ENCODE data around the gene GTF2IRD1. TPM values are rescaled to one million over a fixed set of nuclear protein-coding genes. Genes with fewer than 3 reads are reported as not detected.

Gene GTF2IRD1
- total RNA-seq, 3 donors from 2014 or later: 1.6 to 2.6 (median 1.9) TPM

DNA sequence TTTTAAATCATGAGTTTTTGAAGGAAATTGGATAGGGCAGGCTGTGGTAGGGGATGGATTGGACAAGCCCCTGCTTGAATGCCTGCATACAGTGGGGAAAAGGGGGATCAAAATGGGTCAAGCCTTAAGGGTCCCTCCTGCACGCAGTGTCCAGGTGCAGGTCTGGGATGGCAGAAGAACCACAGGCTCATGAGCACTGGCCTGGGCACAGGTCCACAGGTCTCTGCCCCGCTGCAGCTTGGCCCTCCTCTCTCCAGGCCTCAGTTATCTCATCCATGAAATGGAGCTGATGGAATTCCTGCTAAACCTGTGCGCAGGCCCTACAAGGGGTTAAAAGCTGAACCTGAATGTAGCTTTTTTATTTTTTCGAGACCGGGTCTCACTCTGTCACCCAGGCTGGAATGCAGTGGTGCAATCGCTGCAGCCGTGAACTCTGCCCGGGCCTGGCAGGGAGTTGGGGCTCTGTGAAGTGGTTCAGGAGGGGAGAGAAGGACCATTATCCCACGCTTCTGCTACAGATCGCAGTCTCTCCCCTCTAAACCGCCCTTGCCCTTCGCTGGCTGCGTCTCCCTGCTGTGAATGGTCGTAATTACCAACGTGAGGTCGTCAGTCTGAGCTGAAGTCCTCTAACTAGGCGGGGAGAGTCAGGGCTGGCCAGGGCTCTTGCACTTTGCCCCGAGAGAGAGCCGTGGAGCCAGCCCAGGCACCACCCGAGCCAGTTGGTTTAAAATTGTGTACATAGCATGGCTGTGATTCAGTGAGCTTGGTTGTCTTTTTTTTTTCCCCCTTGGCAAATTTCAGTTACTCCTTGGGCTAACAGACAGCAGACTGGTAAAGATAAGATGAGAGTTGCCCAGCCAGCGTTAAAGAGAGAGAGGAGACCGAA is 126.3 kb downstream of the GTF2IRD1 start:
- H3K4me3 Mint-ChIP-seq: no peak overlapping the region
- no peaks in the 10 kb centered on the region for H3K4me1 Mint-ChIP-seq (ENCODE audit: low read depth)
- no peaks in the 10 kb centered on the region for H3K9me3 Mint-ChIP-seq
- ATAC-seq (no peak), DNase-seq (no peak)
- H3K27me3 Mint-ChIP-seq (ENCODE audit: low read depth): no peaks in the 10 kb centered on the region
- no peaks in the 10 kb centered on the region for H3K36me3 Mint-ChIP-seq (ENCODE audit: insufficient read depth)

DNA sequence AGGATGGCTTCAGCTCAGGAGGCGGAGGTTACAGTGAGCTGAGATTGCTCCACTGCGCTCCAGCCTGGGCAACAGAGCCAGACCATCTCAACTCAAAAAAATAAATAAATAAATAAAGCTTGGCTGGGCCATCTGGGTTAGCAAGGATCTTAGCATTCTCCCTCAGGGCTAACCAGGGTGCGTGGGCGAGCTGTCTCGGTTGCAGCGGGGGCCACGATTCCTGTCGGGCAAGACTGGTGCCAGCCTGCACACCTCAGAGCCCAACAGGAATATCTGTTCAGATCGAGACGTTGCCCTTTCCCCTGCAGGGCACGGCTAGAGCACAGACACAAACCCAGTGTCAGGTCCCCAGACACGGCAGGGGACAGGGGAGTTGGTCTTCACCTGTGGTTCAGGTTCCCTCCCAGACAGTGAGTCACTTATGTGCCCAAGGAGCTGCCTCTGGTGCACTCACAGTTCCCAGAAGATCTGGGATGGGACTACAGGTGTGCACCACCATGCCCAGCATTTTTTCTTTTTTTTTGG is 128.3 kb downstream of the GTF2IRD1 start:
- Mint-ChIP-seq H3K4me3 (no peak overlapping the region), H3K36me3 (ENCODE audit: insufficient read depth) (no peaks in the 10 kb centered on the region), H3K4me1 (ENCODE audit: low read depth) (no peaks in the 10 kb centered on the region), H3K27me3 (ENCODE audit: low read depth) (no peaks in the 10 kb centered on the region), H3K9me3 (no peaks in the 10 kb centered on the region)
- ATAC-seq (no peak), DNase-seq (no peak)

DNA sequence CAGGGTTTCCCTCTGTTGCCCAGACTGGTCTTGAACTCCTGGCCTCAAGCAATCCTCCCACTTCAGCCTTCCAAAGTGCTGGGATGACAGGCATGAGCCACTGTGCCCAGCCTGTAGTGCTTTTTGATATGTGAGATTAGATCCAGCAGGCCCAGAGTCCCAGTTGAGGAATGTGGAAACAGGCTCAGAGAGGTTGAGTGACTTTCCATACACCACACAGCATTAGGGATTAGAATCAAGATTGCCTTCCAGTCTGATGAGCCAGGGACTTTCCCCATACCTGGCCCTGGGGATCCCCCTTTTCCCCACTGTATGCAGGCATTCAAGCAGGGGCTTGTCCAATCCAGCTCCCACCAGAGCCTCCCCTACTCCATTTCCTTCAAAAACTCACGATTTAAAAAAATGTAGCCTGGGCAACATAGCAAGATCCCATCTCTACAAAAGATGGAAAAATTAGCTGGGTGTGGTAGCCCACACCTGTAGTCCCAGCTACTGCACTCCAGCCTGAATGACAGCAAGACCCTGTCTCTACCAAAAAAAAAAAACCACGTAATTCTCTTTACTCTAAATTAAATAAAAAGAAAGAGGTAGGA is 128.8 kb downstream of the GTF2IRD1 start:
- ATAC-seq (no peak), DNase-seq (no peak)
- H3K4me1 Mint-ChIP-seq (ENCODE audit: low read depth): no peaks in the 10 kb centered on the region
- no peaks in the 10 kb centered on the region for H3K27me3 Mint-ChIP-seq (ENCODE audit: low read depth)
- H3K9me3 Mint-ChIP-seq: no peaks in the 10 kb centered on the region
- H3K36me3 Mint-ChIP-seq (ENCODE audit: insufficient read depth): no peaks in the 10 kb centered on the region
- no peak overlapping the region for H3K4me3 Mint-ChIP-seq

DNA sequence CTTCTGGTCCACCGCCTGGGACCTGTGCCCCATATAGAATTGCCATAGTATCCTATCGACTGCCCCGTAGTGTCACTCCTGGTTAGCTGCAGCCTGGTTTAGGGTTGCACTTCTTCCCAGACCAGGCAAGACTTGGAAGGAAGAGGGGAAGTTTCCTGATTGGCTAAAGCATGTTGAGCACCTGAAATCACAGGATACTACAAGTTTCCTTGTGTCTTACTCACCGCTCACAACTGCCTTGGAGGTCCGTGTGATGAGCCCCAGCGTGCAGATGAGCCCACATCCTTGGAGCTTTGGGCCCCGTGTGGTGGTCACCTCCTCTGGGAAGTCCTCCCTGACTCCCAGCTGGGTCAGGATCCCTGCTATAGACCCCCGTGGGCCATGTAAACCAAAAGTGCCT is 129.9 kb downstream of the GTF2IRD1 start:
- DNase-seq (no peak), ATAC-seq (no peak)
- Mint-ChIP-seq H3K36me3 (ENCODE audit: insufficient read depth) (no peaks in the 10 kb centered on the region), H3K9me3 (no peaks in the 10 kb centered on the region), H3K4me3 (no peak overlapping the region), H3K4me1 (ENCODE audit: low read depth) (no peaks in the 10 kb centered on the region), H3K27me3 (ENCODE audit: low read depth) (no peaks in the 10 kb centered on the region)

DNA sequence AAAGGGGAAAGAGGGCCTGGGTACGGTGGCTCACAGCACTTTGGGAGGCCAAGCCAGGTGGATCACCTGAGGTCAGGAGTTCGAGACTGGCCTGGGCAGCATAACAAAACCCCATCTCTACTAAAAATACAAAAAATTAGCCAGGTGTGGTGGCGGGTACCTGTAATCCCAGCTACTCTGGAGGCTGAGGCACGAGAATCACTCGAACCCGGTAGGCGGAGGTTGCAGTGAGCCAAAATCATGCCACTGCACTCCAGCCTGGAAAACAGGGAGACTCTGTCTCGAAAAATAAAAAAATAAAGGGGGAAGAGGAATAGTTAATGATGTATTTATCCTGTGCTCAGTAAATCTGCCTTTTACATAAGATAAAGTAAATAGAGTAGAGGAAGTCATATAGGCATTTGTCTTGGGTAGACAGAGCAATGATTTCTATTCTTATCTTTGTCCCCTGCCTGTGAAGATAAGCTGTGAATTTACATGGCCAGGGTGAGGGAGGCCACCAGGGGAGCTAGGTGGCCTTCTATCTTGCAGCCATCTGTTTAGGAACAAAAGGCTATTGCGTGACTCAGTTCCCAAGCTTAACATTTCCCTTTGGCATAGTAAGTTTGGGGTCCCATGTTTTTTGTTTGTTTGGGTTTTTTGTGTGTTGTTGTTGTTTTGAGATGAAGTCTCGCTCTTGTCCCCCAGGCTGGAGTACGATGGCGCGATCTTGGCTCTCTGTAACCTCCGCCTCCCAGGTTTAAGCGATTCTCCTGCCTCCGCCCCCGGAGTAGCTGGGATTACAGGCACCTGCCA is 130.7 kb downstream of the GTF2IRD1 start:
- Mint-ChIP-seq H3K36me3 (ENCODE audit: insufficient read depth) (no peaks in the 10 kb centered on the region), H3K27me3 (ENCODE audit: low read depth) (no peaks in the 10 kb centered on the region), H3K4me3 (no peak overlapping the region), H3K4me1 (ENCODE audit: low read depth) (no peaks in the 10 kb centered on the region), H3K9me3 (no peaks in the 10 kb centered on the region)
- no peak for DNase-seq
- no peak for ATAC-seq

DNA sequence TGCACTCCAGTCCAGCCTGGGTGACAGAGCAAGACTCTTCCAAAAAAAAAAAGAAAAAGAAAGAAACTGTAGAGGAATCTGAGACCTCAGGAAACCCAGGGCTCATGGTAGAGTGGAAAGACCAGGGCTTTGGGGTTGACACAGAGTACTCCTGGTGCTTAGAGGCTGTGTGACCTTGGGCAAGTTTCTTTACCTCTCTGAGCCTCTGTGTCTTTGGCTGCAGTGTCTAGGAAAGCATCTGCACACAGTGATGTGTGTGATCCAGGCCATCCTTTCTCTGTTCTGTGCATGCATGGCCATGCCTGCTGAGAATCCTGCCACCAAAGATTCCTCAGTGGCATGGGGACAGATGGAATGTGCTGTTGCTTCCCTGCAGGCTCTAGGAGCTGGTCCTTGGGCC is 132.1 kb downstream of the GTF2IRD1 start:
- no peak for ATAC-seq
- H3K36me3 Mint-ChIP-seq (ENCODE audit: insufficient read depth): no peaks in the 10 kb centered on the region
- no peaks in the 10 kb centered on the region for H3K9me3 Mint-ChIP-seq
- no peaks in the 10 kb centered on the region for H3K4me1 Mint-ChIP-seq (ENCODE audit: low read depth)
- no peaks in the 10 kb centered on the region for H3K27me3 Mint-ChIP-seq (ENCODE audit: low read depth)
- no peak for DNase-seq
- no peak overlapping the region for H3K4me3 Mint-ChIP-seq

DNA sequence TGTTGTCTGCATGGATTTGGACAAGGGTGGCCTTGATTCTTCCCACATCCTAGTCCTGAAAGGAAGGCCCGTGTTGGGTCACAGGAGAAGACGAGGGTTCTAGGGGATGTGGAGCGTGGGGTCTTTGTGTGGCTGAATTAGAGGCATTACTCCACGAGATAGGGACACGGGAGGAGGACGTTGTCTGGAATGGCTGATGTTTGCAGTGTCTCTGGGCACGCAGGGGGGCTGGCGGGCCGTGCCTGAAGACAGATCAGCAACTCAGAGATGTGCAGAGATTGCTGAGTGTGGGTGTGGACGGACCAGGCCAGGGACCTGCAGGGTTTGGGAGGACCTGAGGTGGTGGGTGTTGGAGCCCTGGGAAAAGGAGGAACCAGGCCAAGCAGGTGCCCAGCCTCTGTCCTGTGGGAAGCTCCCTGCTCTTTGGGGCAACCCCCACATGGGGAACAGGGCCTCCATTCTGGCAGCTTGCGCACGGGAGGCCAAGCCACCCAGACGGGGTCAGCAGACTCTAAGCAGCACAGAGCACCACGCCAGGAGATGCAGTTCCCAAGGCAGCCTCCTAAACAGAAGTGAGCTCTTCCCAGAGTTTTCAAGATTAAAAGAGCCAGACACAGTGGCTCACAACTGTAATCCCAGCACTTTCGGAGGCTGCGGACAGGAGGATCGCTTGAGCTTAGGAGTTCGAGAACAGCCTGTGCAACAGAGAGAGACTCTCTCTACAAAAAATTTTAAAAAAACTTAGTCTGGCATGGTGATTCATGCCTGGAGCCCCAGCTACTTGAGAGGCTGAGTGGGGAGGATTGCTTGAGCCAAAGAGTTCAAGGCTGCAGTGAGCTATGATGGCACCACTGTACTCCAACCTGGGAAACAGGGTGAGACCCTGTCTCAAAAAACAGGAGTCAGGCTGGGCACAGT is 132.8 kb downstream of the GTF2IRD1 start:
- Mint-ChIP-seq H3K27me3 (ENCODE audit: low read depth) (no peaks in the 10 kb centered on the region), H3K9me3 (no peaks in the 10 kb centered on the region), H3K4me1 (ENCODE audit: low read depth) (no peaks in the 10 kb centered on the region), H3K4me3 (no peak overlapping the region), H3K36me3 (ENCODE audit: insufficient read depth) (no peaks in the 10 kb centered on the region)
- ATAC-seq: no peak
- DNase-seq: no peak

DNA sequence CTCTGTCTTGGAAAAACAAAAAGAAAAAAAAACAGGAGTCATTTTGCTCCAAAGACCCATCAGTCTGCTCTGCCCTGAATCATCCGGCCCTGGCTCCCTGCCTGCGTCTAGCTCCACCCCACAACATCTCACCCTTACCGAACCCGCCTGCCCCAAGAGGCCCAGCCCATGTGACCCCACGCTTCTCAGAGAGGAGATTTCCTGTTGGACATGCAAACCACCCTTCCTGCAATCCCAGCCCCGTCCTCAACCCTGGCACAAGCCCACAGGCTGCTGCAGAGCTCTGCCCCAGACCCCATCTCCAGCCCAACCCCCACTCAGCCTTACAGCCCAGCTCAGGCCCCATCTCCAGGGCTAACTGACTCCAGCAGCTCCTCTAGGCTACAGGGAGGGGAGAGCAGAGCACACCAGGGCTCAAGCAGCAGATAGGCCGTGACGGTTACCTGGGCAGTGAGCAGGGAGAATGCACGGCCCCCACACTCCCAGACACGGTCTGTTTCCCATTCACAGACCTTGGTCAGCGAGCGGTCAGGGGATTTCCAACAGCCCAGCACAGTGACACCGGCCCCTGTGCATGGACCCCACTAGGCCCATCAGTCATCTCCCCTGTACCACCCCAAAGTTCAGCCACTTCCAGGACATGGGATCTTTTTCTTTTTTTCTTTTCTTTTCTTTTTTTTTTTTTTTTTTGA is 133.9 kb downstream of the GTF2IRD1 start:
- no peaks in the 10 kb centered on the region for H3K9me3 Mint-ChIP-seq
- no peaks in the 10 kb centered on the region for H3K27me3 Mint-ChIP-seq (ENCODE audit: low read depth)
- H3K4me3 Mint-ChIP-seq: no peak overlapping the region
- DNase-seq (no peak), ATAC-seq (no peak)
- no peaks in the 10 kb centered on the region for H3K36me3 Mint-ChIP-seq (ENCODE audit: insufficient read depth)
- no peaks in the 10 kb centered on the region for H3K4me1 Mint-ChIP-seq (ENCODE audit: low read depth)

DNA sequence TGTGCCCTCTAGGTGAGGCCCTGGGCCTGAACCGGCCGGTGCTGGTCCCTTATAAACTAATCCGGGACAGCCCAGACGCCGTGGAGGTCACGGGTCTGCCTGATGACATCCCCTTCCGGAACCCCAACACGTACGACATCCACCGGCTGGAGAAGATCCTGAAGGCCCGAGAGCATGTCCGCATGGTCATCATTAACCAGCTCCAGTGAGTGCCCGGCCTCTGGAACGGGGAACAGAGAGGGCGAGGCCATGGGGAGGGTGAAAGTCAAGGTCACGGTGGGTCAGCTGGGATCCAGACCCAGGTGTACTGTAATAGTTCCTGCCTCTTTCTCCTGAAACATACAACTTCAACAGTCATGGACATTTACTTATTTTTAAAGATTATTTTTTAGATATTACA is 137.1 kb downstream of the GTF2IRD1 start:
- Mint-ChIP-seq H3K4me1 (ENCODE audit: low read depth) (no peaks in the 10 kb centered on the region), H3K4me3 (no peak overlapping the region), H3K27me3 (ENCODE audit: low read depth) (no peaks in the 10 kb centered on the region), H3K9me3 (no peaks in the 10 kb centered on the region), H3K36me3 (ENCODE audit: insufficient read depth) (no peaks in the 10 kb centered on the region)
- DNase-seq: no peak
- no peak for ATAC-seq

DNA sequence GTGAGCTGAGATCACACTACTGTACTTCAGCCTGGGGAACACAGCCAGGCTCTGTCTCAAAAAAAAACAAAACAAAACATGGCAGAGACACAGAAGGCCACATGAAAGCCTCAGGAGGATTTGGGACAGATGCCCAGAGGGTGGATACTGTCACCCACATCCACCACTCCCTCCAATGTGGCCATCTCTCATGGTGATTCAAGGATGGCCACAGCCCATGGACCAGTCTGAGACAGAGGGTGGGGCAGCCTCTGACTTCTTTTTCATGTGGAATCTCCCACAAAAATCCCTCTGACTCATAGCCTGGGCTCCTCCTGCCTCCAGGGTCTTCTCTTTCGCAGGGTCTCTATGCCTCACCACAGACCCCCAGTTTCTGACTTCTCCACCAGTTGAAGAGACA is 144.9 kb downstream of the GTF2IRD1 start:
- Mint-ChIP-seq H3K36me3 (ENCODE audit: insufficient read depth) (no peaks in the 10 kb centered on the region), H3K4me3 (no peak overlapping the region), H3K9me3 (no peaks in the 10 kb centered on the region), H3K27me3 (ENCODE audit: low read depth) (no peaks in the 10 kb centered on the region), H3K4me1 (ENCODE audit: low read depth) (no peaks in the 10 kb centered on the region)
- DNase-seq (no peak), ATAC-seq (no peak)

DNA sequence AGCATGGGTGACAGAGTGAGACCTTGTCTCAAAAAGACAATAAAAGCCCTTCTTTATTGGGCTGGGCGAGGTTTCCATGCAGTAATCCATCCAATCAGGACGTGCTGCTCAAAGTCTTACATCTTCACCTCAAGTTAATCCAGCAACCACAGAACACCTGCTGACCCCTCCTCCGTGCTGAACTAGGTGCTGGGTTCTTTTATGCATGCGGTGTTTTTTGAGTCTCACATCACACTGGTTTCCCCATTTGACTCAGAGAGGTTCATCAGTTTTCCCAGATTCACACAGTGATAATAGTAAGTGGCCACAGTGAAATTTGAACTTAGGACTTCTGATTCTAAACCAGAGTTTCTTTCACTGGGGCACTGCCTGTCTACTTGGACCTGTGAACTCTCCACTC is 145.5 kb downstream of the GTF2IRD1 start:
- ATAC-seq (no peak), DNase-seq (no peak)
- H3K9me3 Mint-ChIP-seq: no peaks in the 10 kb centered on the region
- H3K4me3 Mint-ChIP-seq: no peak overlapping the region
- no peaks in the 10 kb centered on the region for H3K36me3 Mint-ChIP-seq (ENCODE audit: insufficient read depth)
- no peaks in the 10 kb centered on the region for H3K4me1 Mint-ChIP-seq (ENCODE audit: low read depth)
- no peaks in the 10 kb centered on the region for H3K27me3 Mint-ChIP-seq (ENCODE audit: low read depth)

DNA sequence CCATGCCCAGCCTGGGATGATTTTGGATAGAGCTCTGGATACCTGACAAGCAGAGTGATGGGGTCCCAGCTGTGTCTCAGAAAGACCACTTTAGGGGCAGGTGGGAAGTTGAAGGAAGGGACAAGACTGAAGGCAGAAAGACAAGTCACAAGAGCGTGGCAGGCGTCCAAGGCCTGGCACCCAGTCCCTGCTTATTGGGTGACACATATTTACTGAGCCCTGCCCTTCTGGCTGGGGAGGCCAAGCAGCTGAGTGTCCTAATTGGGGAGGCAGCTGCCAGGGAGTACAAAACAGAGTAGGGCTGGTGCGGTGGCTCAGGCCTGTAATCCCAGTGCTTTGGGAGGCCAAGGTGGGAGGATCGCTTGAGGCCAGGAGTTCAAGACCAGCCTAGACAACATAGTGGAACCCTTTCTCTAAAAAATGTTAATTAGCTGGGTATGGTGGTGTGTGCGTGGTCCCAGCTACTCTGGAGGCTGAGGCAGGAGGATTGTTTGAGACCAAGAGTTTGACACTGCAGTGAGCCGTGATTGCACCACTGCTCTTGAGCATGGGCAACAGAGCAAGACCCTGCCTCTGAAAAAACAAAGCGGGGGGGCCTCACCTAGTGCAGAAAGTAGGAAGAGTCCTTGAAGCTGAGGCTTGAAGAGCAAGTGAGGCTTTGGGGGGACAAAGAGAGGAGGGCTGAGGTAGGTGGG is 150.8 kb downstream of the GTF2IRD1 start:
- peak overlapping the region; percentile 19 for H3K4me3 Mint-ChIP-seq
- no peaks in the 10 kb centered on the region for H3K36me3 Mint-ChIP-seq (ENCODE audit: insufficient read depth)
- no peaks in the 10 kb centered on the region for H3K9me3 Mint-ChIP-seq
- no peak for ATAC-seq
- H3K27me3 Mint-ChIP-seq (ENCODE audit: low read depth): no peaks in the 10 kb centered on the region
- DNase-seq: no peak
- peaks cover 8% of the 10 kb centered on the region for H3K4me1 Mint-ChIP-seq (ENCODE audit: low read depth)
